Activated naive CD8-positive, alpha-beta T cell treated with anti-CD3 and anti-CD28 coated beads, Interleukin-2, amount 10 ng/mL, durations not matched to agents 7 days and 5 days (primary cell): ENCODE measurements around the gene NRCAM. TPM values are rescaled to one million over a fixed set of nuclear protein-coding genes. Genes with fewer than 3 reads are reported as not detected.
"Not testable (repeated sequence)": the region's sequence is repeated elsewhere in the genome, so short reads cannot be mapped to it uniquely, and the experiment has no call there.

Experiments used
- ATAC-seq: fragments of 150-1000 bp; cut with Tn5 transposase; one replicate; pipeline ENCODE4 v1.10.0; 2021; ENCODE audit warnings: low read depth, moderate library complexity
- POLR2A ChIA-PET: fragments of 350-600 bp; sonication (Branson Sonifier 250); formaldehyde crosslinking; loops from one replicate; lab custom pipeline; 2021; ENCODE audit warnings: antibody characterized with exemption; lab: Charles Lee
- DNase-seq: peaks from one replicate; pipeline ENCODE4 v3.0.0; 2021
- H3K27ac Mint-ChIP-seq: one replicate; pipeline ENCODE4 v1.8.0; 2022; ENCODE audit warnings: mild to moderate bottlenecking, mixed read lengths
- H3K27me3 Mint-ChIP-seq: one replicate; pipeline ENCODE4 v1.8.0; 2022; ENCODE audit warnings: mild to moderate bottlenecking, moderate library complexity, mixed read lengths
- H3K36me3 Mint-ChIP-seq: one replicate; pipeline ENCODE4 v1.8.0; 2021; ENCODE audit warnings: mild to moderate bottlenecking, mixed read lengths
- H3K4me1 Mint-ChIP-seq: one replicate; pipeline ENCODE4 v1.8.0; 2021; ENCODE audit warnings: mixed read lengths
- H3K4me3 Mint-ChIP-seq: one replicate; pipeline ENCODE4 v1.8.0; 2022; ENCODE audit warnings: mild to moderate bottlenecking, moderate library complexity, mixed read lengths
- H3K9me3 Mint-ChIP-seq: one replicate; pipeline ENCODE4 v1.8.0; 2021; ENCODE audit warnings: mixed read lengths
- total RNA-seq, 2 experiments: library from RNA; stranded (reverse); gene quantifications; one replicate each; pipeline ENCODE4 v1.2.3, GENCODE V29; 2021

NRCAM gene
- total RNA-seq, 2 experiments from 2014 or later = 0.50 to 0.99 TPM

GRCh38 chr7:108479751-108480150, 23.5 kb upstream of the NRCAM start:
- no peaks in the 10 kb centered on the region for H3K27me3 Mint-ChIP-seq
- ATAC-seq = no peak
- no peaks in the 10 kb centered on the region for H3K4me1 Mint-ChIP-seq
- POLR2A ChIA-PET = no interaction called here
- H3K27ac Mint-ChIP-seq = no peak overlapping the region
- DNase-seq = no peak
- no peak overlapping the region for H3K4me3 Mint-ChIP-seq
- peaks cover 21% of the 10 kb centered on the region for H3K36me3 Mint-ChIP-seq
- H3K9me3 Mint-ChIP-seq = no peaks in the 10 kb centered on the region

- POLR2A ChIA-PET = no interaction called here
- no peaks in the 10 kb centered on the region for H3K9me3 Mint-ChIP-seq
- peaks cover 19% of the 10 kb centered on the region for H3K36me3 Mint-ChIP-seq
- H3K27me3 Mint-ChIP-seq = no peaks in the 10 kb centered on the region
- no peak overlapping the region for H3K27ac Mint-ChIP-seq
- H3K4me1 Mint-ChIP-seq = no peaks in the 10 kb centered on the region
- DNase-seq = no peak
- H3K4me3 Mint-ChIP-seq = no peak overlapping the region
- no peak for ATAC-seq
These were observed 22.9 kb upstream of the NRCAM start for GRCh38 chr7:108479118-108479517.

- H3K4me1 Mint-ChIP-seq = peaks cover 8% of the 10 kb centered on the region
- peaks cover 3% of the 10 kb centered on the region for H3K36me3 Mint-ChIP-seq
- DNase-seq (no peak), ATAC-seq (no peak)
- no peak overlapping the region for H3K27ac Mint-ChIP-seq
- POLR2A ChIA-PET = no interaction called here
- H3K4me3 Mint-ChIP-seq = no peak overlapping the region
- no peaks in the 10 kb centered on the region for H3K27me3 Mint-ChIP-seq
- H3K9me3 Mint-ChIP-seq = no peaks in the 10 kb centered on the region
These were observed 12.0 kb upstream of the NRCAM start for GRCh38 chr7:108468246-108468645.

- Mint-ChIP-seq H3K27ac (no peak overlapping the region), H3K4me3 (no peak overlapping the region), H3K36me3 (peaks cover 1% of the 10 kb centered on the region), H3K27me3 (no peaks in the 10 kb centered on the region), H3K4me1 (peaks cover 15% of the 10 kb centered on the region), H3K9me3 (no peaks in the 10 kb centered on the region)
- ATAC-seq = no peak
- DNase-seq = no peak
- POLR2A ChIA-PET = no interaction called here
These were observed 11.2 kb upstream of the NRCAM start for GRCh38 chr7:108467391-108467790.

- peaks cover 15% of the 10 kb centered on the region for H3K4me1 Mint-ChIP-seq
- ATAC-seq, DNase-seq, H3K27ac Mint-ChIP-seq, H3K36me3 Mint-ChIP-seq, H3K4me3 Mint-ChIP-seq, H3K27me3 Mint-ChIP-seq, H3K9me3 Mint-ChIP-seq, POLR2A ChIA-PET: not testable (repeated sequence)
These were observed 10.1 kb upstream of the NRCAM start for GRCh38 chr7:108466322-108466721.

GRCh38 chr7:108464743-108465142, 8.5 kb upstream of the NRCAM start:
- POLR2A ChIA-PET = interaction anchor here (0.9 kb wide), 1 partner anchor 61 kb away, joined by 3 read pairs; no protein-coding TSS in a partner anchor
- Mint-ChIP-seq H3K9me3 (no peaks in the 10 kb centered on the region), H3K27me3 (peaks cover 3% of the 10 kb centered on the region), H3K36me3 (no peaks in the 10 kb centered on the region), H3K4me1 (peaks cover 15% of the 10 kb centered on the region), H3K27ac (no peak overlapping the region), H3K4me3 (no peak overlapping the region)
- DNase-seq (no peak), ATAC-seq (no peak)

- H3K4me3 Mint-ChIP-seq = peak overlapping the region; percentile 21
- H3K9me3 Mint-ChIP-seq = no peaks in the 10 kb centered on the region
- POLR2A ChIA-PET = no interaction called here
- peaks cover 8% of the 10 kb centered on the region for H3K27me3 Mint-ChIP-seq
- no peak for DNase-seq
- peaks cover 15% of the 10 kb centered on the region for H3K4me1 Mint-ChIP-seq
- no peak overlapping the region for H3K27ac Mint-ChIP-seq
- H3K36me3 Mint-ChIP-seq = no peaks in the 10 kb centered on the region
- ATAC-seq = peak; percentile 91
These were observed 7.4 kb upstream of the NRCAM start for GRCh38 chr7:108463613-108464012.

GRCh38 chr7:108461840-108462239, 5.6 kb upstream of the NRCAM start:
- Mint-ChIP-seq H3K9me3 (no peaks in the 10 kb centered on the region), H3K4me1 (peaks cover 22% of the 10 kb centered on the region), H3K27me3 (peaks cover 26% of the 10 kb centered on the region), H3K36me3 (no peaks in the 10 kb centered on the region), H3K4me3 (no peak overlapping the region), H3K27ac (no peak overlapping the region)
- POLR2A ChIA-PET = no interaction called here
- ATAC-seq = no peak
- no peak for DNase-seq

GRCh38 chr7:108460964-108461363, 4.7 kb upstream of the NRCAM start:
- no peak for ATAC-seq
- Mint-ChIP-seq H3K27ac (no peak overlapping the region), H3K4me3 (no peak overlapping the region)

GRCh38 chr7:108459922-108460551, 3.8 kb upstream of the NRCAM start:
- DNase-seq (no peak), ATAC-seq (no peak)
- Mint-ChIP-seq H3K36me3 (no peaks in the 10 kb centered on the region), H3K27me3 (peaks cover 28% of the 10 kb centered on the region), H3K4me1 (peaks cover 24% of the 10 kb centered on the region), H3K9me3 (no peaks in the 10 kb centered on the region), H3K27ac (no peak overlapping the region), H3K4me3 (no peak overlapping the region)
- POLR2A ChIA-PET = no interaction called here

More at GRCh38 chr7:108460964-108461363, 4.7 kb upstream of the NRCAM start:
- no peak for DNase-seq
- H3K9me3 Mint-ChIP-seq = no peaks in the 10 kb centered on the region
- H3K4me1 Mint-ChIP-seq = peaks cover 24% of the 10 kb centered on the region
- no peaks in the 10 kb centered on the region for H3K36me3 Mint-ChIP-seq
- H3K27me3 Mint-ChIP-seq = peaks cover 28% of the 10 kb centered on the region
- POLR2A ChIA-PET = no interaction called here

- no peak for ATAC-seq
- Mint-ChIP-seq H3K4me3 (peak overlapping the region; percentile 63), H3K9me3 (no peaks in the 10 kb centered on the region), H3K36me3 (no peaks in the 10 kb centered on the region), H3K27me3 (peaks cover 32% of the 10 kb centered on the region), H3K27ac (no peak overlapping the region), H3K4me1 (peaks cover 18% of the 10 kb centered on the region)
- POLR2A ChIA-PET = no interaction called here
- DNase-seq = no peak
These were observed 1.6 kb upstream of the NRCAM start for GRCh38 chr7:108457871-108458270.

- Mint-ChIP-seq H3K27ac (no peak overlapping the region), H3K9me3 (no peaks in the 10 kb centered on the region)
These were observed 757 bp upstream of the NRCAM start for GRCh38 chr7:108456845-108457540.

GRCh38 chr7:108455551-108455997, 662 bp downstream of the NRCAM start:
- Mint-ChIP-seq H3K9me3 (no peaks in the 10 kb centered on the region), H3K36me3 (no peaks in the 10 kb centered on the region), H3K27me3 (peaks cover 36% of the 10 kb centered on the region), H3K27ac (no peak overlapping the region), H3K4me3 (peak overlapping the region; percentile 81), H3K4me1 (peaks cover 18% of the 10 kb centered on the region)
- DNase-seq (peak; percentile 51), ATAC-seq (peak; percentile 16)
- POLR2A ChIA-PET = no interaction called here

More at GRCh38 chr7:108456845-108457540, 757 bp upstream of the NRCAM start:
- POLR2A ChIA-PET = interaction anchor here (0.6 kb wide), 1 partner anchor 14 kb away, joined by 3 read pairs; no protein-coding TSS in a partner anchor
- peaks cover 18% of the 10 kb centered on the region for H3K4me1 Mint-ChIP-seq
- ATAC-seq (no peak), DNase-seq (no peak)
- H3K4me3 Mint-ChIP-seq = peak overlapping the region; percentile 71
- peaks cover 35% of the 10 kb centered on the region for H3K27me3 Mint-ChIP-seq
- H3K36me3 Mint-ChIP-seq = no peaks in the 10 kb centered on the region
